ENCODE results near the gene ZYG11B.

DNA sequence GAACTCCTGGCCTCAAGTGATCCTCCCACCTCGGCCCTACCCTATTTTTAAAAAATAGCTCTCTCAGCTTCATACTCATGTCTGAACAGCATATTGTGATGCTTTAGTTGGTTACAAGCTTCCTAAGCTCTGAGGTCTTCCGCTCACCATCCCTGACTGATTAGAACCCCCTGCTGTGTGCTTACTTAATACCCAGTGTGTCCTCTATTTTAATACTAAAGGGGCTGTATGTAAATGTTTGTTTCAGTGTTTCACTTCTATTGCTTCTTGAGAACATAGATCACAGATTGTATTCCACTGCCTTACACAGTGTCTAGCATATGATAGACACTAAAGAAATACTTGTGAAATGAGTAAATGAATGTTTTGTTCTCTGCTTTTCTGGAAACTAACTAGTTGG is 29.8 kb downstream of the ZYG11B start:
- TF ChIP-seq, protein P1, sequence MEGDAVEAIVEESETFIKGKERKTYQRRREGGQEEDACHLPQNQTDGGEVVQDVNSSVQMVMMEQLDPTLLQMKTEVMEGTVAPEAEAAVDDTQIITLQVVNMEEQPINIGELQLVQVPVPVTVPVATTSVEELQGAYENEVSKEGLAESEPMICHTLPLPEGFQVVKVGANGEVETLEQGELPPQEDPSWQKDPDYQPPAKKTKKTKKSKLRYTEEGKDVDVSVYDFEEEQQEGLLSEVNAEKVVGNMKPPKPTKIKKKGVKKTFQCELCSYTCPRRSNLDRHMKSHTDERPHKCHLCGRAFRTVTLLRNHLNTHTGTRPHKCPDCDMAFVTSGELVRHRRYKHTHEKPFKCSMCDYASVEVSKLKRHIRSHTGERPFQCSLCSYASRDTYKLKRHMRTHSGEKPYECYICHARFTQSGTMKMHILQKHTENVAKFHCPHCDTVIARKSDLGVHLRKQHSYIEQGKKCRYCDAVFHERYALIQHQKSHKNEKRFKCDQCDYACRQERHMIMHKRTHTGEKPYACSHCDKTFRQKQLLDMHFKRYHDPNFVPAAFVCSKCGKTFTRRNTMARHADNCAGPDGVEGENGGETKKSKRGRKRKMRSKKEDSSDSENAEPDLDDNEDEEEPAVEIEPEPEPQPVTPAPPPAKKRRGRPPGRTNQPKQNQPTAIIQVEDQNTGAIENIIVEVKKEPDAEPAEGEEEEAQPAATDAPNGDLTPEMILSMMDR (IDR thresholded peaks at IDR 0.05), result no peak
- no peak for TF ChIP-seq POLR2A (IDR thresholded peaks at IDR 0.05)
- no peak for TF ChIP-seq EP300 (IDR thresholded peaks at IDR 0.05)

Data from ovary (tissue), 3 donors.